Measurements from ENCODE around the gene RTN4RL1. TPM values are rescaled to one million over a fixed set of nuclear protein-coding genes. Genes with fewer than 3 reads are reported as not detected.

Gene RTN4RL1
- total RNA-seq, 1 donor from 2014 or later = 50.3 TPM

GRCh38 chr17:2040942-2041560 is 15.9 kb upstream of the RTN4RL1 start:
- Mint-ChIP-seq H3K27me3 (ENCODE audit: unreplicated experiment) (peaks cover 3% of the 10 kb centered on the region), H3K36me3 (ENCODE audit: unreplicated experiment) (no peaks in the 10 kb centered on the region), H3K4me3 (ENCODE audit: unreplicated experiment) (peak overlapping the region; percentile 76), H3K27ac (ENCODE audit: unreplicated experiment) (peak overlapping the region; percentile 64), H3K9me3 (ENCODE audit: unreplicated experiment) (peaks cover 1% of the 10 kb centered on the region), H3K4me1 (ENCODE audit: low read depth, unreplicated experiment) (peaks cover 9% of the 10 kb centered on the region)
- no peak for DNase-seq
- no peak for TF ChIP-seq CTCF (IDR thresholded peaks at IDR 0.05; ENCODE audit: partially characterized antibody, unreplicated experiment)

- Mint-ChIP-seq H3K27me3 (ENCODE audit: unreplicated experiment) (peaks cover 3% of the 10 kb centered on the region), H3K27ac (ENCODE audit: unreplicated experiment) (peak overlapping the region; percentile 64), H3K4me3 (ENCODE audit: unreplicated experiment) (peak overlapping the region; percentile 76), H3K9me3 (ENCODE audit: unreplicated experiment) (peaks cover 1% of the 10 kb centered on the region), H3K36me3 (ENCODE audit: unreplicated experiment) (no peaks in the 10 kb centered on the region), H3K4me1 (ENCODE audit: low read depth, unreplicated experiment) (peaks cover 9% of the 10 kb centered on the region)
- no peak for DNase-seq
- TF ChIP-seq CTCF (IDR thresholded peaks at IDR 0.05; ENCODE audit: partially characterized antibody, unreplicated experiment) = no peak
Measured at GRCh38 chr17:2040219-2040827, 15.2 kb upstream of the RTN4RL1 start.

GRCh38 chr17:2037155-2037554 is 12.0 kb upstream of the RTN4RL1 start:
- no peak for DNase-seq
- Mint-ChIP-seq H3K4me1 (ENCODE audit: low read depth, unreplicated experiment) (peaks cover 11% of the 10 kb centered on the region), H3K9me3 (ENCODE audit: unreplicated experiment) (peaks cover 1% of the 10 kb centered on the region), H3K27ac (ENCODE audit: unreplicated experiment) (no peak overlapping the region), H3K27me3 (ENCODE audit: unreplicated experiment) (peaks cover 1% of the 10 kb centered on the region), H3K4me3 (ENCODE audit: unreplicated experiment) (no peak overlapping the region), H3K36me3 (ENCODE audit: unreplicated experiment) (no peaks in the 10 kb centered on the region)
- TF ChIP-seq CTCF (IDR thresholded peaks at IDR 0.05; ENCODE audit: partially characterized antibody, unreplicated experiment) = no peak

- no peak for TF ChIP-seq CTCF (IDR thresholded peaks at IDR 0.05; ENCODE audit: partially characterized antibody, unreplicated experiment)
- H3K4me3 Mint-ChIP-seq (ENCODE audit: unreplicated experiment) = peak overlapping the region; percentile 50
- no peak for DNase-seq
Measured at GRCh38 chr17:2035541-2036488, 10.7 kb upstream of the RTN4RL1 start.

More at GRCh38 chr17:2035541-2036488, 10.7 kb upstream of the RTN4RL1 start:
- Mint-ChIP-seq H3K36me3 (ENCODE audit: unreplicated experiment) (no peaks in the 10 kb centered on the region), H3K27me3 (ENCODE audit: unreplicated experiment) (no peaks in the 10 kb centered on the region), H3K27ac (ENCODE audit: unreplicated experiment) (no peak overlapping the region), H3K9me3 (ENCODE audit: unreplicated experiment) (peaks cover 1% of the 10 kb centered on the region), H3K4me1 (ENCODE audit: low read depth, unreplicated experiment) (peaks cover 9% of the 10 kb centered on the region)

All from glutamatergic neuron (in vitro differentiated cells).